Measurements from ENCODE around the gene LRP2. TPM values are rescaled to one million over a fixed set of nuclear protein-coding genes. Genes with fewer than 3 reads are reported as not detected.

LRP2 gene
- total RNA-seq, 2 experiments from 2014 or later, result 0.02 to 0.15 TPM

DNA sequence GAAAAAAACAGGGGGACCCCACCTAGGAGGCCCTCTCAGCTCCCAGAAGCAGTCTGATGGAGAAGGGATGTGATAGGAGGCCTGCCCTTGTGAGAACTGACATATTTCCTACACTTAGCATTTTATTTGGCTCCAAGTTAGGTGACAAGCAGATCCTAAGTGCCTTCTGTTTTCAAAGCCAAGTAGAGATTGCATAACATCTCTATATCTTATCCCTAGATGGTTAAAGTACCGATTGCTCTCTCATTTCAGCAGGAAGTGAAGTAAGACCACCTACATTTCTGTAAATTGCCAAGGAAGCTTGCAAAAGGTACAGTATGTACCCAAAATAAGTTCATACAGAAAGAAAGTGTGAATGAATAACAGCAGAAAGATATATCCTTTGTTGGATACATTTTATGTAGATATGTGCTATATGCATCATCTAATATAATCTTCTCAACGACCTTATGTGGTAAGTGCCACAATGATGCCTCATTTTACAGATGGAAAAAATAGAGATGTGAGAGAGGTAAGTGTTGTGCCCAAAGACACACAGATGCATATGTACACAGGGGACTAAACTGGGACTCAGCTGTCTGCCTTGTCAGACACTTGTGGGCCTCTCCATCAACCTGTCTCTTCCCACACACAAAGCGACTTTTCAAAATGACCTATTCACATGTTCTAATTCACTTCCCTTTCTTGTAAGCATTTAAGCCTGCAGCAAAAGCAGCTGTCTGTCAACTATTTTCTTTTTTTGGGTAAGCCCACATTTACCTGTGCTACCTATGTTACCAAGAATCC, 254.0 kb downstream of the LRP2 start:
- CTCF ChIA-PET, result interaction anchor here (1.9 to 3.8 kb wide), 5 partner anchors 9 to 34 kb away, joined by 6 to 19 read pairs (median 13); no protein-coding TSS in a partner anchor
- Mint-ChIP-seq H3K9me3 (peaks cover 2% of the 10 kb centered on the region), H3K27me3 (peaks cover 3% of the 10 kb centered on the region), H3K36me3 (ENCODE audit: low read depth) (peaks cover 8% of the 10 kb centered on the region), H3K27ac (peak overlapping the region; percentile 81), H3K4me1 (peaks cover 56% of the 10 kb centered on the region), H3K4me3 (no peak overlapping the region)
- POLR2A ChIA-PET, result no interaction called here
- DNase-seq, result no peak

DNA sequence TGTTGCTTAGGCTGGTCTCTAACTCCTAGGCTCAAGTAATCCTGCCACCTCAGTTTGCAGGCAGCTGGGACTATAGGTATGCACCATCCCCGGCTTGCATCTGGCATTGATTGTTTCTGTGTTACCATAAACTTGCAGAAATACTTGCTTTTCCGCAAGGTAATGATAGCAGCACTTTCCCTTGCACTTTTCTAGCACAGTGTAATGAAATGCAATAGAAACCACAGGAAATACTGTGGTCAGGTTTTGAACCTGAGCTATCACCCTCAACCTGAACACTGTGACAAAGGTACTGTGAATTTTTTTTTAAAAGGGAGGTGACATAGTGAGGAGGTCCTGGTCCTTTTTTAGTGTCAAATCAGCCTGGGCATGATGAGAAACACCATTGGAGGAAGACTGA, 254.7 kb downstream of the LRP2 start:
- peaks cover 56% of the 10 kb centered on the region for H3K4me1 Mint-ChIP-seq
- peaks cover 4% of the 10 kb centered on the region for H3K9me3 Mint-ChIP-seq
- H3K27me3 Mint-ChIP-seq, result peaks cover 3% of the 10 kb centered on the region
- H3K36me3 Mint-ChIP-seq (ENCODE audit: low read depth), result peaks cover 10% of the 10 kb centered on the region
- H3K4me3 Mint-ChIP-seq, result no peak overlapping the region
- peak; percentile 68 for DNase-seq
- CTCF ChIA-PET, result interaction anchor here (1.9 to 3.4 kb wide), 3 partner anchors 12 to 34 kb away, joined by 6 to 17 read pairs (median 13); no protein-coding TSS in a partner anchor
- POLR2A ChIA-PET, result no interaction called here
- peak overlapping the region; percentile 81 for H3K27ac Mint-ChIP-seq

DNA sequence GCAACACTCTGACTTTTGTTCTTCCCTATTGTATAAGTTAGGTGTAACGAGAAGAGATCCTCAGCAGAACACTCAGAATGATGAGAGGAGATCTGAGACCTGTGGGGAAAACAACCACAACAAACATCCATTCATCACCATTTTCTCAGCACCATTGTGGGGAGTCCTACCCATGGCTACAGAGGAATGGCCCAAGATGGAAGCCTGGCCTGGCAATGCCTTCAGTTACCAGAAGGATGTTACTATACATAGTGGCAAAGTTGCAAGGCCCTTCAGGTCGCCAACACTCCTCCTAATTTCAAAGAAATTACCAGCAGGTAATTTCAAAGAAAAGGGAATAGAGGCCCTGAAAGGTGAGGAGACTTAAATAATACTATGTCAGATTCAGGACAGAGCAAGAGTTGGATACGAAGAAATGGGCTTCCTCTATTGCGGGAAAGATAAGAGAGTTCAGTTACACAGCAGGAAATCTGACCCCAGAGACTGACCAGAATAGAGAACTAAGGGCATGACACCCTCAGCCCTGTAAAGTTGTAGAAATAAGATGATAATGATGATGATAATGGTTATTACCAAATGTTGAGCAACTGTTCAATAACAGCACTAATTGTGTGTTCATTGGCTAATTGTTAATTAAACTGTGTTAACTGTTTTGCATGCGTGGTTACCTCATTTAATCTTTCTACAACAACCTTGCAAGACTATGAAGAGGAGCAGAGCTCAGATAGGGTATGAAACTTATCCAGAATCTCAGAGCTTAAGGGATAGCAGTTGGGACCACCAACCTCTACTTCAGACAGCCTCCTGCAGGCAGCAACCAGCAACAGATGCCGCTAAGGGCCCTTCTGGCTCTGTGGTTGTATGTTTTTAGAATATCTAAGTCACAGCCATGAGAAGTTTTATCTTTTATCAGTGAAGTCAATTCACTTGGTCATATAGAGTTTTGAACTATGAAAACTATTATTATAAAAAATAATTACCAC, 255.5 kb downstream of the LRP2 start:
- Mint-ChIP-seq H3K27me3 (peaks cover 3% of the 10 kb centered on the region), H3K27ac (peak overlapping the region; percentile 80), H3K36me3 (ENCODE audit: low read depth) (peaks cover 10% of the 10 kb centered on the region), H3K4me3 (no peak overlapping the region), H3K4me1 (peaks cover 56% of the 10 kb centered on the region), H3K9me3 (peaks cover 4% of the 10 kb centered on the region)
- no peak for DNase-seq
- POLR2A ChIA-PET, result no interaction called here
- CTCF ChIA-PET, result interaction anchor here (1.9 to 2.9 kb wide), 2 partner anchors 12 to 35 kb away, joined by 6 to 17 read pairs; no protein-coding TSS in a partner anchor

DNA sequence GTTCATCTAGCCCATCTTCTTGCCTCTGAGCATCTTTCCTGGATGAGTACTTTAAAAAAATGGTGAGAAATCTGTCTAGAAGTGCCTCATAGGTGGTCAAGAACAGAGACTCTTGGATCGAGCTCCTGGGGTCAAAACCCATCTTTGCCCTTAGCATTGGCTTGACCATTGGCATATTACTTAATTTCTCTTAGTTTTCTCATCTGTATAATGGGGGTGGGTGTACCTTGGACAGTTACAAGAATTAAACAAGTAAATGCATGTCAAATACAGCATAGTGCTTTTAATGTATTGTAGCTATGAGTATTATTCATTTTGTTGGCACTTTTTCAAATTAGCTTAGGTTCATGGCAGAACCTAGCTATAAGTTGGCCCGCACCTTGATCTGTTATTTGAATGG, 256.2 kb downstream of the LRP2 start:
- peaks cover 4% of the 10 kb centered on the region for H3K9me3 Mint-ChIP-seq
- no peak overlapping the region for H3K4me3 Mint-ChIP-seq
- ChIA-PET CTCF (interaction anchor here (1.0 kb wide), 1 partner anchor 36 kb away, joined by 3 read pairs; no protein-coding TSS in a partner anchor), POLR2A (no interaction called here)
- no peak for DNase-seq
- H3K27me3 Mint-ChIP-seq, result peaks cover 2% of the 10 kb centered on the region
- H3K27ac Mint-ChIP-seq, result peak overlapping the region; percentile 80
- H3K36me3 Mint-ChIP-seq (ENCODE audit: low read depth), result peaks cover 10% of the 10 kb centered on the region
- H3K4me1 Mint-ChIP-seq, result peaks cover 56% of the 10 kb centered on the region

DNA sequence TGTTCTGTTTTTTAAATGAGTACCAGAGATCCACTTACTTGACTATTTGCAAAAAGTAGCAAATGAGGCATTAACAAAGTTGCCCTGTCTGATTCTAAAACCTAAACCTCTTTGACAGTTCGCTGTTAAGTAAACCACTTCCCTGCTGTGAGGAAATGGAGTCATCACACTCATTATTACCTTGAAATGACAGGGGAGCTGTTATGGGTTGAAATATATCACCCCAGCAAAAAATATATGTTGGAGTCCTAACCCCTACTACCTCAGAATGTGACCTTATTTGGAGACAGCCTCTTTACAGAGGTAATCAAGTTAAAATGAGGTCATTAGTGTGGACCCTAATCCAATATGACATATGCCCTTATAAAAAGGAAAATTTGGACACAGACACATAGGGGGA, 256.9 kb downstream of the LRP2 start:
- Mint-ChIP-seq H3K4me3 (no peak overlapping the region), H3K9me3 (peaks cover 4% of the 10 kb centered on the region), H3K36me3 (ENCODE audit: low read depth) (peaks cover 10% of the 10 kb centered on the region), H3K4me1 (peaks cover 56% of the 10 kb centered on the region), H3K27ac (peak overlapping the region; percentile 38), H3K27me3 (no peaks in the 10 kb centered on the region)
- POLR2A ChIA-PET, result no interaction called here
- CTCF ChIA-PET, result interaction anchor here (1.0 kb wide), 1 partner anchor 37 kb away, joined by 3 read pairs; no protein-coding TSS in a partner anchor
- no peak for DNase-seq

DNA sequence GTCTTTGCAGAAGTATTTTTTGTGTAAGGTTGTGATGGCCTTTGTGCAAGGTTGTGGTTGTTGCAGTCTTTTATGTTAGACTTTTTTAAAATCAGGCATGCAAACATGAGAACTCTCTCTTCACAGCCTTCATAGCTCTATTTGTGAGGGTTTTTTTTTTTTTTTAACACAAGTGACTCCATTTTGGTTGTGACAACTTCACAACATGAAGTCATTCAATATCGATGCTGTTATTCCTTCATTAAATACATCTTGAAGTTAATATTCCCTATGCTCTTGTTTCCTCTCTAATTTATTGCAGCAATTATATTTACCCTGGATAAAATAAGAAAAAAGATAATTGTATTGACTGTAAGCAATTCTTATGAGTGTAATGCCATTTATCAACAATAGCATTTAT, 257.5 kb downstream of the LRP2 start:
- Mint-ChIP-seq H3K9me3 (peaks cover 4% of the 10 kb centered on the region), H3K27me3 (no peaks in the 10 kb centered on the region), H3K4me1 (peaks cover 54% of the 10 kb centered on the region), H3K27ac (peak overlapping the region; percentile 38), H3K4me3 (no peak overlapping the region), H3K36me3 (ENCODE audit: low read depth) (peaks cover 10% of the 10 kb centered on the region)
- ChIA-PET CTCF (no interaction called here), POLR2A (no interaction called here)
- DNase-seq, result no peak

DNA sequence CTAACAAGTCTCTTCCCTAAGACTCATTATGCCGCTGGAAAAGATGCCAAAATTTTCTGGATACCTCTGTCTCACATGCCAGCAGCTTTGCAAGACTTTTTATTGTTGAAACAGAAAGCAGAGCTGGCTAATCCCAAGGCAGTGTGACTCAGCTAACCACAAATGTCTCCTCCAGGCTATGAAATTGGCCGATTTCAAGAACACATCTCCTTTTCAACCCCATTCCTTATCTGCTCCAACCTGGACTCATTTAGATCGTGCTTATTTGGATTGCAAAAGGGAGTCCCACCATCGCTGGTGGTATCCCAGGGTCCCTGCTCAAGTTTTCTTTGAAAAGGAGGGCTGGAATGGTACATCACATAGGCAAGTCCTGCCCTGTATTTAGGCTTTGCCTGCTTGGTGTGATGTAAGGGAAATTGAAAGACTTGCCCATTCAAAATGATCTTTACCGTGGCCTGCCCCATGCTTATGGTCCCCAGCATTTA, 266.7 kb downstream of the LRP2 start:
- DNase-seq, result no peak
- H3K27ac Mint-ChIP-seq, result peak overlapping the region; percentile 38
- peaks cover 20% of the 10 kb centered on the region for H3K4me1 Mint-ChIP-seq
- no peaks in the 10 kb centered on the region for H3K36me3 Mint-ChIP-seq (ENCODE audit: low read depth)
- CTCF ChIA-PET, result interaction anchor here (1.0 to 3.1 kb wide), 5 partner anchors 9 to 44 kb away, joined by 3 to 13 read pairs (median 4); no protein-coding TSS in a partner anchor
- no peaks in the 10 kb centered on the region for H3K27me3 Mint-ChIP-seq
- H3K9me3 Mint-ChIP-seq, result peaks cover 4% of the 10 kb centered on the region
- peak overlapping the region; percentile 8 for H3K4me3 Mint-ChIP-seq
- POLR2A ChIA-PET, result interaction anchor here (0.6 kb wide), 1 partner anchor 869 kb away, joined by 3 read pairs; no protein-coding TSS in a partner anchor

DNA sequence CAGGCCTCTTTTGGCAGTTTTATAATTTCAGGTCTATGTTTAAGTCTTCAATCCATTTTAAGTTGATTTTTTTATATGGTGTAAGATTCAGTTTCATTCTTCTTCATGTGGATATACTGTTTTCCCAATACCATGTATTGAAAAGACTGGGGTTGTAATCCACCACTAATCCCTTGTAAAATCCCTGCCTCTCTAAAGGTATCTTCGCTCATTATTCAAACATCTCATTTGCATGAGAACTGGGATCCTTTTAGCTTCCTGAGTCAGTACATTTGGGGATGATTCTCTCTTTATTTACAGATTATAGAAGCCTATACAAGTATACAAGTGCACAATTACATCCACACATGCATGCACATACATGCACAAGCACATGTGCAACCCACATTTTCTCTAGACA, 267.7 kb downstream of the LRP2 start:
- no peaks in the 10 kb centered on the region for H3K36me3 Mint-ChIP-seq (ENCODE audit: low read depth)
- POLR2A ChIA-PET, result no interaction called here
- CTCF ChIA-PET, result interaction anchor here (2.1 to 3.1 kb wide), 2 partner anchors 11 to 14 kb away, joined by 5 to 13 read pairs; no protein-coding TSS in a partner anchor
- DNase-seq, result no peak
- H3K4me3 Mint-ChIP-seq, result no peak overlapping the region
- H3K9me3 Mint-ChIP-seq, result peaks cover 4% of the 10 kb centered on the region
- no peaks in the 10 kb centered on the region for H3K27me3 Mint-ChIP-seq
- H3K27ac Mint-ChIP-seq, result no peak overlapping the region
- H3K4me1 Mint-ChIP-seq, result peaks cover 20% of the 10 kb centered on the region

DNA sequence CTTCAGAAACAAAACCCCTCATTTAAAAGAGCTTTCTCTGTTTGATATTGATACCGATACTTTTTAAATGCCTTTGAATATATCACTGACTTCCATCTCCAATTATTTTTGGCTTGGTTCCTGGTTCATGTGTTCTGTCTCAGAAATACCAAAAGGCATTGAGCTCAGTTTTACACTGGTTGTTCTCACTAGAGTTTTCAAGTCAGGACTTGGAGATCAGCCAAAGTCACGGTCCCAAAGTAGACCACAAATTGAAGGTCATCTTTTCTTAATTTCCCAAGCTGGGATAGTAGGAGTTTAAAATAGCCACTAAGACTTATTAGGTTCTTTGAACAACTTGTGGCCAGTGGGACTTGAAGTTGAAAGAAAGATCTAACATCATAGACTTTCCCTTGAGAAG, 268.8 kb downstream of the LRP2 start:
- Mint-ChIP-seq H3K36me3 (ENCODE audit: low read depth) (no peaks in the 10 kb centered on the region), H3K27ac (no peak overlapping the region), H3K27me3 (no peaks in the 10 kb centered on the region), H3K4me3 (no peak overlapping the region), H3K9me3 (no peaks in the 10 kb centered on the region), H3K4me1 (peaks cover 20% of the 10 kb centered on the region)
- ChIA-PET POLR2A (no interaction called here), CTCF (interaction anchor here (1.0 kb wide), 1 partner anchor 12 kb away, joined by 4 read pairs; no protein-coding TSS in a partner anchor)
- DNase-seq, result no peak

DNA sequence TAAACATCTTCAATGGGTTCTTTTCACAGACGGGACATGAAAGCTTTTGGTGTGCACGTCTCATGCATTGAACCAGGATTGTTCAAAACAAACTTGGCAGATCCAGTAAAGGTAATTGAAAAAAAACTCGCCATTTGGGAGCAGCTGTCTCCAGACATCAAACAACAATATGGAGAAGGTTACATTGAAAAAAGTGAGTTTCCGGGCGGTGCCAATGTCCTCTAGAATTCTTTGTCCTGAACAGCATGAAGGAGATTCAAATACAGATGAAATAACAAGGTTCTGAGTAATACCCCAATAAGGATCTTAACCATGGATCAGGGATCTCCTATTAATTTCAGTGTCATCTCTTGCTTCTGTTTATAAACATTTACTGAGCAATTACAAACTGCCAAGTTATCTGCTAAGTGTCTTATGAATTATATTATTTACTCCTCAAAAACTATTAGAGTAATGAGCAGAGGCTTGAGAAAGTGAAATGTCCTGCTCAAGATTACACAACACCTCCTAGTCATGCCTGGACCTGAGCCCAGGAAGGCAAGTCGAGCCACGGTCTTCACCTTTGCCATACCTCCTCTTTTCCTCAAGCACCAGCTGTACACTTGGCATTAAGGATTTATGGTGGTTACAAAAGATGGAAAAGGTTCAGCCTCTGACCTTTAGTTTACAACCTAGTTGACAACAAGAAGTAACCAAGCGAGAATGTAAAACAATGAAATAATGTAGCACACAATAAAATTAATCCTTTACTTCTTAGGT, 270.4 kb downstream of the LRP2 start:
- H3K36me3 Mint-ChIP-seq (ENCODE audit: low read depth), result no peaks in the 10 kb centered on the region
- CTCF ChIA-PET, result no interaction called here
- no peak overlapping the region for H3K4me3 Mint-ChIP-seq
- POLR2A ChIA-PET, result no interaction called here
- H3K27me3 Mint-ChIP-seq, result no peaks in the 10 kb centered on the region
- DNase-seq, result no peak
- peaks cover 17% of the 10 kb centered on the region for H3K4me1 Mint-ChIP-seq
- no peak overlapping the region for H3K27ac Mint-ChIP-seq
- H3K9me3 Mint-ChIP-seq, result no peaks in the 10 kb centered on the region

DNA sequence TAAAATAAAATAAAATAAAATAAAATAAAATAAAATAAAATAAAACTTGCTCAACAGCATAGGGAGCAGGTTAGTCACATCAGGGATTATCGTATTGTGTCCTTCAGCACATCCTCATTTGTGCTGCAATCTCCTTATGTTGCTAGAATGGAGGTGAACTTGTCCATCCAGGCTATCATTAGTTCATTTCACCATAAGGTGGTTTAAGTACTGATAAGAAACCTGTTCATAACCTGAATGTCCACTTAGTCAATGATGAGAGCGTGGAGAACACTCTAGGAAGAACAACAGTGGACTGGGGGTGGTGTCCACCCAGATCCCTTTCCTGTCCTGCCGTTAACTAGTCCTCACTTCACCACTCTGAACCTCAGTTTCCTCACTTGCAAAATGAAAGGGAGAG, 271.1 kb downstream of the LRP2 start:
- POLR2A ChIA-PET, result no interaction called here
- H3K27me3 Mint-ChIP-seq, result peaks cover 2% of the 10 kb centered on the region
- no peaks in the 10 kb centered on the region for H3K36me3 Mint-ChIP-seq (ENCODE audit: low read depth)

More for the DNA sequence above, 271.1 kb downstream of the LRP2 start:
- Mint-ChIP-seq H3K27ac (no peak overlapping the region), H3K4me1 (peaks cover 17% of the 10 kb centered on the region), H3K9me3 (peaks cover 3% of the 10 kb centered on the region), H3K4me3 (no peak overlapping the region)
- DNase-seq, result no peak
- CTCF ChIA-PET, result no interaction called here
